Activated CD8-positive, alpha-beta memory T cell treated with anti-CD3 and anti-CD28 coated beads, Interleukin-2, amount 10 ng/mL, durations not matched to agents 7 days and 5 days (primary cell): ENCODE data around the gene ENPP7. TPM values are rescaled to one million over a fixed set of nuclear protein-coding genes. Genes with fewer than 3 reads are reported as not detected.

Source experiments
- ATAC-seq: fragments of 150-1000 bp; cut with Tn5 transposase; one replicate; pipeline ENCODE4 v1.10.0; 2021; ENCODE audit warnings: moderate library complexity
- CTCF ChIA-PET: fragments of 350-600 bp; sonication (Branson Sonifier 250); formaldehyde crosslinking; loops from one replicate; lab custom pipeline; 2021; ENCODE audit warnings: antibody characterized with exemption; lab: Charles Lee
- DNase-seq: peaks from one replicate; pipeline ENCODE4 v3.0.0-alpha.2; 2020
- H3K27ac Mint-ChIP-seq: one replicate; pipeline ENCODE4 v1.8.0; 2021; ENCODE audit warnings: mild to moderate bottlenecking, mixed read lengths
- H3K27me3 Mint-ChIP-seq: one replicate; pipeline ENCODE4 v1.8.0; 2021; ENCODE audit warnings: mixed read lengths
- H3K36me3 Mint-ChIP-seq: one replicate; pipeline ENCODE4 v1.8.0; 2021; ENCODE audit warnings: mild to moderate bottlenecking, mixed read lengths
- H3K4me1 Mint-ChIP-seq: one replicate; pipeline ENCODE4 v1.8.0; 2021; ENCODE audit warnings: mixed read lengths
- H3K4me3 Mint-ChIP-seq: one replicate; pipeline ENCODE4 v1.8.0; 2021; ENCODE audit warnings: mild to moderate bottlenecking, moderate library complexity, mixed read lengths
- H3K9me3 Mint-ChIP-seq: one replicate; pipeline ENCODE4 v1.8.0; 2022; ENCODE audit warnings: low read depth, mixed read lengths
- total RNA-seq, 2 experiments: library from RNA; stranded (reverse); gene quantifications; one replicate each; pipeline ENCODE4 v1.2.3, GENCODE V29; 2021

Gene ENPP7, protein sequence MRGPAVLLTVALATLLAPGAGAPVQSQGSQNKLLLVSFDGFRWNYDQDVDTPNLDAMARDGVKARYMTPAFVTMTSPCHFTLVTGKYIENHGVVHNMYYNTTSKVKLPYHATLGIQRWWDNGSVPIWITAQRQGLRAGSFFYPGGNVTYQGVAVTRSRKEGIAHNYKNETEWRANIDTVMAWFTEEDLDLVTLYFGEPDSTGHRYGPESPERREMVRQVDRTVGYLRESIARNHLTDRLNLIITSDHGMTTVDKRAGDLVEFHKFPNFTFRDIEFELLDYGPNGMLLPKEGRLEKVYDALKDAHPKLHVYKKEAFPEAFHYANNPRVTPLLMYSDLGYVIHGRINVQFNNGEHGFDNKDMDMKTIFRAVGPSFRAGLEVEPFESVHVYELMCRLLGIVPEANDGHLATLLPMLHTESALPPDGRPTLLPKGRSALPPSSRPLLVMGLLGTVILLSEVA
- total RNA-seq: under 1 TPM; 0.23 TPM

DNA sequence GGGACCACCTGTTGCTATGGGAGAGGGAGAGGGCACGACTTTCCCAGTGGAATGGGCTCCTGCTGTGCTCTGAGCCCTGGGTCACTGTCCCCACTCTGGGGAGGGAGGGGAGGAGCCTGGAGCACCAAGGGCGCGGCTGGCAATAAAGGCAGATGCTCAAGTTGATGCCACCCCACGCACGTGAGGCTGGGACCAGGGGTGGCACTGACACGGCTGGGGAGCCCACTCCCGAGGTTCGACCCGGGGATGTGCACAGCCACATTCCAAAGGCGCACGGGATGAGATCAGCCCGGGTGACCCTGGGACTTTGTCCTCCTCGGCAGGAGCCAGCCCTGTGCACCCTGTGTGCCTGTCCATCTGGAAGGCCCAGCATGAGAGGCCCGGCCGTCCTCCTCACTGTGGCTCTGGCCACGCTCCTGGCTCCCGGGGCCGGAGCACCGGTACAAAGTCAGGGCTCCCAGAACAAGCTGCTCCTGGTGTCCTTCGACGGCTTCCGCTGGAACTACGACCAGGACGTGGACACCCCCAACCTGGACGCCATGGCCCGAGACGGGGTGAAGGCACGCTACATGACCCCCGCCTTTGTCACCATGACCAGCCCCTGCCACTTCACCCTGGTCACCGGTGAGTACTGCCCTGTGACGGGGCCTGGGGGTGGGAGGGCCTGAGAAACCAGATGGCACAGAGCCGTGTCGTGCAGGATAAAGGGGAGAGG lies at the start of gene ENPP7:
TSS of gene ENPP7 (plus strand) at position 175 of the 715 bp plus-strand sequence. CDS start at position 372, 197 bp downstream.
- Mint-ChIP-seq H3K4me1 (peaks cover 21% of the 10 kb centered on the region), H3K9me3 (no peaks in the 10 kb centered on the region), H3K27ac (no peak within 1 kb of the TSS), H3K36me3 (no peaks in the 10 kb centered on the region), H3K27me3 (no peaks in the 10 kb centered on the region), H3K4me3 (no peak within 1 kb of the TSS)
- CTCF ChIA-PET: no interaction called here
- DNase-seq (no peak), ATAC-seq (no peak)

DNA sequence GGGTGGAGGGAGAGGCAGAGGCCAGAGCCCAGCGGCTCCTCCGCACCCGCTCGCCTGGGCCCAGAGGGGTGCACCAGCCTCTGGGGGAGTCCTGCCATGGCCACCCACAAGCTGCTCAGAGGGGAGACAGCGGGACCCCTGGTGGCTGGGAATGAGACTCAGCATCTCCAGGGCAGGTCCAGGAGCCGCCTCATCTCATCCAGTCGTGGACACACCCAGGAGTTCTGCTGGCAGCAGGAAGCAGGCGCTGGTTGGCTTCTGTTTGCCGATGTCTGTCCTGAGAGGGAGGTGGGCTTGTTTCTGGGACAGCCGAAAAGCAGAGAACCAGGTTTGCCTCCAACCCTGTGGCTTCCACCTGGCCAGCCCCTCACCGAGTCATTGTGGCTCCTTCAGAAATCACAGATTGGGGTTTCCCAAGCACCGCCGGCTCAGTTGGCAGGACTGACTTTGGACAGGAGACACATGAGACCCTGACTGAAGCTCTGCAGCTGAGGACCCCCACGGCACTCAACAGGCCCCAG lies 49.6 kb upstream of the ENPP7 start:
- DNase-seq (no peak), ATAC-seq (no peak)
- no peaks in the 10 kb centered on the region for H3K4me1 Mint-ChIP-seq
- no peak overlapping the region for H3K27ac Mint-ChIP-seq
- H3K36me3 Mint-ChIP-seq: no peaks in the 10 kb centered on the region
- CTCF ChIA-PET: no interaction called here
- no peaks in the 10 kb centered on the region for H3K9me3 Mint-ChIP-seq
- H3K4me3 Mint-ChIP-seq: no peak overlapping the region
- peaks cover 3% of the 10 kb centered on the region for H3K27me3 Mint-ChIP-seq

DNA sequence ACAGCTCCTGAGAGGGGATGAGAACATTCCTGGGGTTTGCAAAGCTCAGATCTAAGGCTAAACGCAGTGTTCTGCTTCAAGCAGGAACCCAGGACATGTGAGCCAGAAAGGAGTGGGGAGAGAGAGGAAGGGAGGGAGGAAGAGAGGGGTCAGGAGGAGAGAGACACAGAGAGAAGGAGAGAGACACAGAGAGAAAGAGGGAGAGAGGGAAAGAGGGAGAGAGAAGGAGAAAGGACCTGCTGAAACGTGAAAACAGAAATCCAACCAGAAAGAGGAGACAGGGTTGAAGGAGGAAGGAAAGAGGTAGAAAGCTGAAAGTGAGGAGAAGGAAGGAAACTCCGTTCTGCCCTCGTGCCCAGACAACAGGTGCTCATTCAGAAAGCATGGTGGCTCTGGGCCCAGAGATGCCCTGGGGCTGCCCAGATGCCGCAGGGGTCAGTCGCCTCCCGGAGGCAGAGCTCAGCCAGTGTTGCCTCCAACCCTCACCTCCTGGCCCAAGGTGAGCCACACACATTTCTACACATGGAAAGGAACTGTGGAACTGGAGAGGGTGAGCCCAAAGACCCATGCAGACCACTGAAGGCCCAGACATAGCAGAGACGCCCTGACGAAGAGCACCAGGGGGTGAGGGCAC lies 49.0 kb upstream of the ENPP7 start:
- CTCF ChIA-PET: no interaction called here
- Mint-ChIP-seq H3K36me3 (no peaks in the 10 kb centered on the region), H3K4me1 (no peaks in the 10 kb centered on the region), H3K27ac (no peak overlapping the region), H3K4me3 (no peak overlapping the region), H3K9me3 (no peaks in the 10 kb centered on the region), H3K27me3 (peaks cover 3% of the 10 kb centered on the region)
- DNase-seq: no peak
- no peak for ATAC-seq

DNA sequence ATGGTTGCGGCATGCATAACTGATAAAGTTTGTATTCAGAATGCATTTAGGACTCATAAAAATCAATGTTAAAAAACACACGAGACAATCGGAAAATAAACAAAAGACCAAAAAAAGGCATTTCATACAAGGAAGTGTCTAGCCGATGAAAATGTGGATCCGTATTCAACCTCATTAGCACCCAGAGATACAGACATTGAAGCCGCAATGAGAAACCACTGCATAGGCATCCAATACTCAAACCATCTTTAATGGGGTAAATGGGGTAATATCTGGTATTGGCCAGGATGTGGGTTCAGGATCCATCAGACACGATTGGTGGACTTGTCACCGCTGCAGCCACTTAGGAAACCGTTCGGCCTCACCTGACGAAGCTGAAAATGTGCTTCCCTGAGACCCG lies 47.4 kb upstream of the ENPP7 start:
- CTCF ChIA-PET: no interaction called here
- ATAC-seq (no peak), DNase-seq (no peak)
- Mint-ChIP-seq H3K27me3 (peaks cover 3% of the 10 kb centered on the region), H3K9me3 (no peaks in the 10 kb centered on the region), H3K36me3 (no peaks in the 10 kb centered on the region), H3K4me1 (no peaks in the 10 kb centered on the region), H3K4me3 (no peak overlapping the region), H3K27ac (no peak overlapping the region)

DNA sequence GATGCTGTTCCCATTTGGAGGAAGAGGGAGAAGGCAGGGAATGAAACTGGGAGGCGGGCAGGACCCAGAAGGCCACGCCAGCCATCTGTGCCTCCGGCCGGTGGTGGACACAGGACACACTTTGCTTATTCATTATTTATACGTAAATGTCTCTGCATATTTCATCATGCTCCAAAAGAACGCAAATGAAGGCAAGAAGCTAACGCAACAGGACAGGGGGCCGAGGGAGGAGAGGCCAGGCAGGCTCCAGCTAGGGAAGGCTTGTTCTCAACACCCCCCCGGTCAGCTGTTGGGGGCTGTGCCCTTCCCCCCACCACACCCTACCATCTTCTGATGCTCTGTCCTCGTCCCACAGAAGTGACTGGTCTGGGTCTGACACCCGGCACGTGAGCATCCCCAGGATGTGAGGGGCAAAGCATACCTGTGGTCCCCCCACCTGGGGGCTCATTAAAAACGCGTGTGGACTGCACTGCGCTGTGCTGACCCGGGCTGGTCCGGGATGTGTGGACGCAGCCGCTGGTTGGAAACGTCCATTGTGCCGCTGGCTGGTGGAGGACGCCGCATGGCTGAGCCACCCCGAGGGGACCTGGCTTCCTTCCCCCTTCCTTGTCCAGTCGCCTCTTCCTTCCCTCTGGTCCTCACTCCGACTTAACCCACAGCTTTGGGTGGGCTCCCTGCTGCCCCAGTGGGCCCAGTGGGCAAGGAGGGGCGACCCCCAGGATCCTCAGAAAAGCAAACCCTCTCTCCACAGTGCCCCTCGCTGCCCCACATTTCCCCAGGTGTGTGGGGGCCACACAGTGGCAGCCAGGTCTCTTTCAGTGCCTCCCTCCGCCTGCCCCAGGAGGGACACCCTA lies 46.4 kb upstream of the ENPP7 start:
- DNase-seq (no peak), ATAC-seq (no peak)
- Mint-ChIP-seq H3K9me3 (no peaks in the 10 kb centered on the region), H3K27me3 (peaks cover 3% of the 10 kb centered on the region), H3K4me3 (no peak overlapping the region), H3K4me1 (no peaks in the 10 kb centered on the region), H3K27ac (no peak overlapping the region), H3K36me3 (no peaks in the 10 kb centered on the region)
- CTCF ChIA-PET: no interaction called here

DNA sequence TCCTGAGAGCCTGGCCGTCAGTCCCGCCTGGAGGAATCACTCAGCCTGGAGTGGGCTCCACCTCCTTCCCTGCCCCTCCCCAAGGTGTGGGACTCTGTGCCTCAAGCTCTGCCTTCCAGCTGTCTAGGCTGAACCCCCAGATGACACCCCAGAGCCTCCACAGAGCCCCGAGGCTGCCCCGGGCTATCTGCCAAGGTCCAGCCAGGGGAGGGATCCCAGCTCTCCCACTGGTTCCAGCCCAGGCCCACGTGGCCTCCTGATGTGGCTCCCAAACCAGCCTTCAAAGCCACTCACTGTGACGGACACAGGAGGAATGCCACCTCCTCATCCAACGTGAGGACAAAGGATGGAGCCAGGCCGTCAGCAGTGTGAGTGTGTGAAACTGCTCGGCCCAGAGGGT lies 45.6 kb upstream of the ENPP7 start:
- no peak for ATAC-seq
- Mint-ChIP-seq H3K36me3 (no peaks in the 10 kb centered on the region), H3K27ac (no peak overlapping the region), H3K9me3 (no peaks in the 10 kb centered on the region), H3K4me1 (no peaks in the 10 kb centered on the region), H3K4me3 (no peak overlapping the region), H3K27me3 (peaks cover 3% of the 10 kb centered on the region)
- no peak for DNase-seq
- CTCF ChIA-PET: no interaction called here

DNA sequence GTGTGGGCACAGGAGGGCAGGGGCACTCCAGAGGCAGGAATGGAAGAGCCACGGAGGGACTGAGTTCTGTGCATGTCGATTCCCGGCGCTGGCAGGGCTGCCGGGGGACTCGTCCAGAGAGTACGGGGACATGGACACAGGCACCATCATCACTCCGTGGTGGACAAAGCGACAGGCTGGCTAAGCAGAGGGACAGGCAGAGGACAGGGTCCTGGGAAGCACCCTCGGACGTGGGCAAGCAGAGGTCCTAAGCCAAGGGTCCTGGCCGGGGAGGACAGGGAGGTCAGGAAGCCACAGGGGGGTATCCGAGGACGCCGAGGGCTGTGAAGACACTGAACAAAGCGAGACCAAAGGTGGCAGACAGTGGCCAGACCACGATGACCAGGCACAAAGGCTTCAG lies 44.3 kb upstream of the ENPP7 start:
- Mint-ChIP-seq H3K4me3 (no peak overlapping the region), H3K27ac (no peak overlapping the region), H3K27me3 (peaks cover 3% of the 10 kb centered on the region), H3K4me1 (no peaks in the 10 kb centered on the region), H3K36me3 (no peaks in the 10 kb centered on the region), H3K9me3 (no peaks in the 10 kb centered on the region)
- no peak for DNase-seq
- CTCF ChIA-PET: no interaction called here
- ATAC-seq: no peak

DNA sequence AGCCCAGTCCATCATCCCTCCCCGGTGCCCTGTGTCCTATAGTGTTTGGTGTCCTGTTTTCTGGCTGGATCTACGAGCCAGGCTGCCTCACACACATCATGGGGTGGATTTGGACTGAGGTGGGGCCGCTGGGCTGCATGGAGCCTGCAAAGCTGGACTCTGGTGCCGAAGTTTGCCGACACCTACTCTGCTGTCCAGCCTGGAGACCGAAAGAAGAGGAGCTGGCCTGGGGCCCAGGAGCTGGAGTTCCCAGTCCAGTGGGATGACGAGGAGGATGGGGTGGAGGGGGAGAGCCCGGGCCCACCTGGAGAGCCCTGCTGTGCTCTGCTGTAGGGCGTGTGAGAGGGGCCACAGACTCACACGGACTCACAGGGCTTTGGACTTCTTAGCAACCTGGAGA lies 40.3 kb upstream of the ENPP7 start:
- Mint-ChIP-seq H3K27me3 (no peaks in the 10 kb centered on the region), H3K4me1 (no peaks in the 10 kb centered on the region), H3K9me3 (no peaks in the 10 kb centered on the region), H3K27ac (no peak overlapping the region), H3K36me3 (no peaks in the 10 kb centered on the region), H3K4me3 (no peak overlapping the region)
- CTCF ChIA-PET: no interaction called here
- no peak for ATAC-seq
- no peak for DNase-seq

DNA sequence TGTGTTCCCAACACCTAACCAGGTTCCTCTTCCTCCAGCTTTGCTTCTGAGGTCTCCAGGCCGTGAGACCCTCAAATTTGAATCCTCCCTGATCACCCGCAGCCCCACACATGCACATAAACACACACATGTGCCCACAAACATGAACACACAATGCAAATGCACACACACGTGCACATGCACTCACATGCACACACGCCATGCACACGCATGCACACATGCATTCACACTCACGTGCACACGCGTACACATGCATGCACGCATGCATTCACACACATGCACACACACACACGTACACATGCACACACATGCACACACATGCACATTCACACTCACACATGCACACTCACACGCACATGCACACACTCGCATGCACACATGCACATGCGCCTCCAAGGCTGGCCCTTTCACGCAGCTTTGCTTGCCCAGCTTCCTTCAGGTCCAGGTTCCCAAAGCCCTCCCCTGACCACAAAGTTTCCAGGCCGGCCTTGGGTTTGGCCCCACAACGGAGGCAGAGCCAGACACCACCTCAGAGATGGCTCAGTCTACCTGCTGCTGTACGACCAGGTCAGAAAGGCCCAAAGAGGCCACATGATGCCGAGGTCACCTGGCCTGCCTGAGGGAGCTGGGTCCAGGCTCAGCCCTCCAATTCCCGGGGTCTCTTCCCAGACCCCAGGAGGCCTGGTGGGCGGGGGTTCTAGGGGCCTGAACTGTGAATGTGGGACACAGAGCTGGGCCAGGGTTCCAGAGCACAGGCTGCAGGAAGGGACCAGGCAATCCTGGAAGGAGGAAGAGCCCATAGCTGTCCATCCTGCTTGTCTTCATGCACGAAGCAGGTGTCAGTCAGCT lies 39.5 kb upstream of the ENPP7 start:
- peaks cover 4% of the 10 kb centered on the region for H3K27me3 Mint-ChIP-seq
- CTCF ChIA-PET: no interaction called here
- no peak for ATAC-seq
- H3K9me3 Mint-ChIP-seq: no peaks in the 10 kb centered on the region
- H3K36me3 Mint-ChIP-seq: no peaks in the 10 kb centered on the region
- H3K4me3 Mint-ChIP-seq: no peak overlapping the region
- DNase-seq: no peak
- H3K27ac Mint-ChIP-seq: no peak overlapping the region
- H3K4me1 Mint-ChIP-seq: no peaks in the 10 kb centered on the region

DNA sequence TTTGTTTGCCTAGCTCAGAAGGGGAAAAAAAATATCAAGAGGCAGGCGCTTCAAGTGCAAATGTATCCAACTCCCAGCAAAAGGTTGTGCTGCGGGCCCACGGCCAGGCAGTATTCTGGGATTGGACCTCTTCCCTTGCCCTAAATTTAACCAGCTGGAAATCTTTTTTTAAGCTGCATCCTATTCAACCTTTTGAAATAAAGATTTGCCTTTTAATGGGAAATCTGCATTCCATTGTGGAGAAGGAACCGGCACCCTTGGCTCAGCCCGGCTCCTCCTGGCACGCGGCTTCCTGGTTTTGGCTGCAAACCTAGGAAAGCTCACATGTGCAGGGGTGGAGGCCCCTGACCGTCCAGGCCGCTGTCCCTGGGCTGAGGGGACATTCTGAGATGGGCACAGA lies 38.8 kb upstream of the ENPP7 start:
- Mint-ChIP-seq H3K36me3 (no peaks in the 10 kb centered on the region), H3K4me1 (no peaks in the 10 kb centered on the region), H3K9me3 (no peaks in the 10 kb centered on the region), H3K27ac (no peak overlapping the region), H3K27me3 (peaks cover 7% of the 10 kb centered on the region), H3K4me3 (no peak overlapping the region)
- no peak for DNase-seq
- CTCF ChIA-PET: no interaction called here
- ATAC-seq: no peak

DNA sequence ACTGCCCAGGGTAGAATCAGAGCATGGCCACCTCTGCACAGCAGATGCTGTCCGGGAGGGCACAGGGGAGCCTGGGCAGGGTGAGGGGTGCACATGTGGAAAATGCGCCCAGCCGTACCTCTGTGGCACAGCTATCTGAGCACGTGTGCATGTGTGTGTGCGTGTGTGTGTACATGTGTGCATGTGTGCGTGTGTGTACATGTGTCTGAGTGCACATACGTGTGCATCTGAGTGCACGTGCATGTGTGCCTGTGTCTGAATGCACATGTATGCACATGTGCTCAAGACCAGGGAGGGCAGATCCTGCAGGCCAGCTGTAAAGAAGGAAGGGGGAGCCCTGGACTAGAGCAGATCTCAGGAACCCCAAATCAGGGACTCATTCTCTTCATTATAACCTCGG lies 37.3 kb upstream of the ENPP7 start:
- CTCF ChIA-PET: no interaction called here
- Mint-ChIP-seq H3K4me3 (no peak overlapping the region), H3K27me3 (peaks cover 17% of the 10 kb centered on the region), H3K4me1 (no peaks in the 10 kb centered on the region), H3K36me3 (no peaks in the 10 kb centered on the region), H3K27ac (no peak overlapping the region), H3K9me3 (no peaks in the 10 kb centered on the region)
- ATAC-seq (no peak), DNase-seq (no peak)

DNA sequence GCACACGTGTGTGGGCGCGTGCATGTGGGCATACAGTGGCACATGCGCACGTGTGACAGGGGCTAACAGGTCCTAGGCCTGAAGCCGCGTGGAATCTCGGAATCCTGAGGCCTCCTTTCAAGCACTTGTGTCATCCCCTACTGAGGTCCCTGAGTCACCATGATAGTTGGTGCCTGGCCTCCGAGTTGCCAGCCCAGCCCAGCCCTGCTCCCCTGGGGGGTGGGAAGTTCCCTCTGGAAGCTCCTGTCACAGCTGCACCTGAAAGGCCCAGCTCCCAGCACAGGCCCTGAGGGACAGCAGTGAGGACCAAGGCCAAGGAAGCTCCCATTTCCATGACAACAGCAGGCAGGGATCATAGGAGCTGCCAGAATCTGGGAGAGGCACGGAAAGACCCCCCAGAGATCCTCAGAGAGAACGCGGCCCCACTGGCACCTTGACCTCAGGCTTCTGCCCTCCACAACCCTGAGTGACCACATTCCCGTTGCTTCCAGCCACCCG lies 35.4 kb upstream of the ENPP7 start:
- peaks cover 17% of the 10 kb centered on the region for H3K27me3 Mint-ChIP-seq
- CTCF ChIA-PET: no interaction called here
- no peaks in the 10 kb centered on the region for H3K36me3 Mint-ChIP-seq
- ATAC-seq (no peak), DNase-seq (no peak)
- H3K27ac Mint-ChIP-seq: no peak overlapping the region
- H3K4me3 Mint-ChIP-seq: no peak overlapping the region
- H3K4me1 Mint-ChIP-seq: no peaks in the 10 kb centered on the region
- no peaks in the 10 kb centered on the region for H3K9me3 Mint-ChIP-seq
